GM19023 (cell line): Measurements from ENCODE around the gene GLTP.

Experiments
- ATAC-seq: cut with Tn5 transposase; IDR thresholded peaks from one replicate; pipeline ENCODE4 v1.9.1; 2021; ENCODE audit warnings: mild to moderate bottlenecking, moderate library complexity; ENCODE audit not compliant: unreplicated experiment

Gene GLTP

GRCh38 chr12:109847142-109847735, 33.1 kb downstream of the GLTP start:
- no peak for ATAC-seq

- no peak for ATAC-seq
These were observed 34.5 kb downstream of the GLTP start for GRCh38 chr12:109845824-109846205.

- peak; percentile 78 for ATAC-seq
These were observed 35.1 kb downstream of the GLTP start for GRCh38 chr12:109844983-109845823.

- ATAC-seq: no peak
These were observed 36.2 kb downstream of the GLTP start for GRCh38 chr12:109844091-109844490.

- ATAC-seq: no peak
These were observed 38.3 kb downstream of the GLTP start for GRCh38 chr12:109842021-109842420.

- no peak for ATAC-seq
These were observed 39.0 kb downstream of the GLTP start for GRCh38 chr12:109841356-109841755.

GRCh38 chr12:109840305-109841074, 39.9 kb downstream of the GLTP start:
- no peak for ATAC-seq

- no peak for ATAC-seq
These were observed 40.9 kb downstream of the GLTP start for GRCh38 chr12:109839444-109839843.

- ATAC-seq: no peak
These were observed 43.4 kb downstream of the GLTP start for GRCh38 chr12:109836916-109837315.

GRCh38 chr12:109835827-109836226, 44.5 kb downstream of the GLTP start:
- ATAC-seq: no peak

GRCh38 chr12:109833307-109834189, 46.8 kb downstream of the GLTP start, which contains the start of gene TRPV4:
TRPV4 (minus strand) TSS chr12:109833398; CDS start chr12:109814796, 18,602 bp downstream.
- no peak for ATAC-seq

- ATAC-seq: no peak
These were observed 47.6 kb downstream of the GLTP start for GRCh38 chr12:109832541-109833306.

- ATAC-seq: no peak
These were observed 48.4 kb downstream of the GLTP start for GRCh38 chr12:109831929-109832328.

GRCh38 chr12:109831365-109831764, 49.0 kb downstream of the GLTP start:
- no peak for ATAC-seq

- no peak for ATAC-seq
These were observed 49.6 kb downstream of the GLTP start for GRCh38 chr12:109830718-109831117.

- no peak for ATAC-seq
These were observed 50.1 kb downstream of the GLTP start for GRCh38 chr12:109830267-109830666.

- no peak for ATAC-seq
These were observed 50.7 kb downstream of the GLTP start for GRCh38 chr12:109829667-109830066.

GRCh38 chr12:109828754-109829511, 51.4 kb downstream of the GLTP start:
- no peak for ATAC-seq
